Liver (tissue), 3 donors: ENCODE results near the gene ERN1.

Experiments
- ATF3 ChIP-seq: IDR thresholded peaks from 2 replicates; pipeline ENCODE4 v1.6.1; 2016; ENCODE audit warnings: antibody characterized with exemption
- CTCF ChIP-seq: fragments of 150-350 bp; IDR thresholded peaks from 2 replicates; pipeline ENCODE4 v1.5.1; 2017; ENCODE audit warnings: improper control_type of control experiment, low read depth, low read length; ENCODE audit not compliant: missing input control
- GABPA ChIP-seq, 2 donors: IDR thresholded peaks in 1 of 2; conservative IDR thresholded peaks in 1 of 2; 2 replicates each; pipeline ENCODE4 v1.6.1; 2016; ENCODE audit warnings: antibody characterized with exemption in 2 of 2, mild to moderate bottlenecking in 1 of 2, moderate library complexity in 1 of 2
- JUND ChIP-seq, 2 donors: IDR thresholded peaks; 2 replicates each; pipeline ENCODE4 v1.6.1; 2016; ENCODE audit warnings: antibody characterized with exemption in 2 of 2
- MAX ChIP-seq: IDR thresholded peaks from 2 replicates; pipeline ENCODE4 v1.6.1; 2016; ENCODE audit warnings: antibody characterized with exemption
- RAD21 ChIP-seq, 2 donors: IDR thresholded peaks; 2 replicates each; pipeline ENCODE4 v1.6.1; 2016; ENCODE audit warnings: antibody characterized with exemption in 2 of 2, mild to moderate bottlenecking in 2 of 2
- REST ChIP-seq: IDR thresholded peaks from 2 replicates; pipeline ENCODE4 v1.6.1; 2016; ENCODE audit warnings: antibody characterized with exemption, mild to moderate bottlenecking
- RXRA ChIP-seq, 2 donors: IDR thresholded peaks; 2 replicates each; pipeline ENCODE4 v1.6.1; 2017 to 2018; ENCODE audit warnings: antibody characterized with exemption in 2 of 2, mild to moderate bottlenecking in 1 of 2
- TAF1 ChIP-seq: conservative IDR thresholded peaks from 2 replicates; pipeline ENCODE4 v1.6.1; 2016; ENCODE audit warnings: antibody characterized with exemption, mild to moderate bottlenecking
- YY1 ChIP-seq: IDR thresholded peaks from 2 replicates; pipeline ENCODE4 v1.6.1; 2016; ENCODE audit warnings: antibody characterized with exemption, mild to moderate bottlenecking
- ZBTB33 ChIP-seq: IDR thresholded peaks from 2 replicates; pipeline ENCODE4 v1.6.1; 2016; ENCODE audit warnings: antibody characterized with exemption
- donor health status: healthy.
- donor health status: healthy.

GRCh38 chr17:64103391-64104364 lies 26.3 kb downstream of the ERN1 start:
- TF ChIP-seq YY1: no peak
- no peak for TF ChIP-seq CTCF
- no peak for TF ChIP-seq RAD21 (IDR thresholded peaks at IDR 0.05)
- no peak for TF ChIP-seq REST
- no peak for TF ChIP-seq GABPA (IDR thresholded peaks at IDR 0.05 in 1 of 2, conservative IDR thresholded peaks at IDR 0.05 in 1 of 2)
- TF ChIP-seq RXRA (IDR thresholded peaks at IDR 0.05): no peak
- TF ChIP-seq ZBTB33: no peak
- no peak for TF ChIP-seq JUND (IDR thresholded peaks at IDR 0.05)
- TF ChIP-seq TAF1: no peak
- TF ChIP-seq ATF3: no peak
- no peak for TF ChIP-seq MAX
